ENCODE measurements around the gene TOMM70. TPM values are rescaled to one million over a fixed set of nuclear protein-coding genes. Genes with fewer than 3 reads are reported as not detected.

Gene TOMM70
- total and polyA plus RNA-seq, 2 of the 13 experiments (the other 11 are each of a cell fraction or from before 2014, with no cell fraction given), result 27.0 to 77.2 TPM

DNA sequence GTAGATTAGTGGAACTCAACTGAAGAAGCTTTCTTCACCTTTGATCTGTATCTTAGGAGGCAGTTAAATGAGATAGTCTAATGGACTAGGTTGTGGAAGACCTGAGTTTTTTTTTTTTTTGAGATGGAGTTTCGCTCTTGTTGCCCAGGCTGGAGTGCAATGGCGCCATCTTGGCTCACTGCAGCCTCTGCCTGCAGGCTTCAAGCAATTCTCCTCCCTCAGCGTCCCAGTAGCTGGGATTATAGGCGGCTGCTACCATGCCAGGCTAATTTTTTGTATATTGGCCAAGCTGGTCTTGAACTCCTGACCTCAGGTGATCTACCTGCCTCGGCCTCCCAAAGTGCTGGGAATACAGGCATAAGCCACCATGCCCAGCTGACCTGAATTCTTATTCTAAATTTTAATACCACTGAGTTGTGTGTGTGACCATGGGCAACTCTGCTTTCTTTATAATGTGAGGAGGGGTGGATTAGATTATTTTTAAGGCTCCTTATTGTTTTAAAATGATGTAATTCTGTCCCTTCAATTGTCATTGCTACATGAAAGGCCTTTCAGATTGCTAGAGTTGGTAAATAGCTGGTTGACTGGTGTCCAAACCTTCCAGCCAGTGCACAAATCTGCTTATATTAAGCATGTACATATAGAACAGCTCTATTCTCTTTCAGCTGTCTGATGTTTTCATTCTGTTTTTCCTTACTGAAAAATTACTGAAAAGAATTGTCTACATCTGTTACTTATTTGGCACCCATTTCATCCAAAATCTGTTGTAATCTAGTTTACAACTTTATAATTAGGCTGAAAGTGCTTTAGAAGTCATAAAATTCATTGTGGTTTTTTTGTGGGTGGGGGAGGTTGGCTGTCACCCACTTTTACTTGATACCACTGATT lies 2.7 kb upstream of the TOMM70 start (continued):
- no peak for TF ChIP-seq ZNF780A (CRISPR knock-in tag; IDR thresholded peaks at IDR 0.05)
- peak; percentile 84 for TF ChIP-seq YY1 (IDR thresholded peaks at IDR 0.05; ENCODE audit: insufficient read depth, insufficient replicate concordance, low read depth, low read length)
- TF ChIP-seq, protein P1, sequence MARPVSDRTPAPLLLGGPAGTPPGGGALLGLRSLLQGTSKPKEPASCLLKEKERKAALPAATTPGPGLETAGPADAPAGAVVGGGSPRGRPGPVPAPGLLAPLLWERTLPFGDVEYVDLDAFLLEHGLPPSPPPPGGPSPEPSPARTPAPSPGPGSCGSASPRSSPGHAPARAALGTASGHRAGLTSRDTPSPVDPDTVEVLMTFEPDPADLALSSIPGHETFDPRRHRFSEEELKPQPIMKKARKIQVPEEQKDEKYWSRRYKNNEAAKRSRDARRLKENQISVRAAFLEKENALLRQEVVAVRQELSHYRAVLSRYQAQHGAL (CRISPR knock-in tag; IDR thresholded peaks at IDR 0.05; ENCODE audit: not compliant biosample characterization), result no peak
- TF ChIP-seq, protein P2, sequence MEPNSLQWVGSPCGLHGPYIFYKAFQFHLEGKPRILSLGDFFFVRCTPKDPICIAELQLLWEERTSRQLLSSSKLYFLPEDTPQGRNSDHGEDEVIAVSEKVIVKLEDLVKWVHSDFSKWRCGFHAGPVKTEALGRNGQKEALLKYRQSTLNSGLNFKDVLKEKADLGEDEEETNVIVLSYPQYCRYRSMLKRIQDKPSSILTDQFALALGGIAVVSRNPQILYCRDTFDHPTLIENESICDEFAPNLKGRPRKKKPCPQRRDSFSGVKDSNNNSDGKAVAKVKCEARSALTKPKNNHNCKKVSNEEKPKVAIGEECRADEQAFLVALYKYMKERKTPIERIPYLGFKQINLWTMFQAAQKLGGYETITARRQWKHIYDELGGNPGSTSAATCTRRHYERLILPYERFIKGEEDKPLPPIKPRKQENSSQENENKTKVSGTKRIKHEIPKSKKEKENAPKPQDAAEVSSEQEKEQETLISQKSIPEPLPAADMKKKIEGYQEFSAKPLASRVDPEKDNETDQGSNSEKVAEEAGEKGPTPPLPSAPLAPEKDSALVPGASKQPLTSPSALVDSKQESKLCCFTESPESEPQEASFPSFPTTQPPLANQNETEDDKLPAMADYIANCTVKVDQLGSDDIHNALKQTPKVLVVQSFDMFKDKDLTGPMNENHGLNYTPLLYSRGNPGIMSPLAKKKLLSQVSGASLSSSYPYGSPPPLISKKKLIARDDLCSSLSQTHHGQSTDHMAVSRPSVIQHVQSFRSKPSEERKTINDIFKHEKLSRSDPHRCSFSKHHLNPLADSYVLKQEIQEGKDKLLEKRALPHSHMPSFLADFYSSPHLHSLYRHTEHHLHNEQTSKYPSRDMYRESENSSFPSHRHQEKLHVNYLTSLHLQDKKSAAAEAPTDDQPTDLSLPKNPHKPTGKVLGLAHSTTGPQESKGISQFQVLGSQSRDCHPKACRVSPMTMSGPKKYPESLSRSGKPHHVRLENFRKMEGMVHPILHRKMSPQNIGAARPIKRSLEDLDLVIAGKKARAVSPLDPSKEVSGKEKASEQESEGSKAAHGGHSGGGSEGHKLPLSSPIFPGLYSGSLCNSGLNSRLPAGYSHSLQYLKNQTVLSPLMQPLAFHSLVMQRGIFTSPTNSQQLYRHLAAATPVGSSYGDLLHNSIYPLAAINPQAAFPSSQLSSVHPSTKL (CRISPR knock-in tag; IDR thresholded peaks at IDR 0.05), result peak; percentile 27; the same call in 1 of the 2 replicates
- TF ChIP-seq, protein P3, sequence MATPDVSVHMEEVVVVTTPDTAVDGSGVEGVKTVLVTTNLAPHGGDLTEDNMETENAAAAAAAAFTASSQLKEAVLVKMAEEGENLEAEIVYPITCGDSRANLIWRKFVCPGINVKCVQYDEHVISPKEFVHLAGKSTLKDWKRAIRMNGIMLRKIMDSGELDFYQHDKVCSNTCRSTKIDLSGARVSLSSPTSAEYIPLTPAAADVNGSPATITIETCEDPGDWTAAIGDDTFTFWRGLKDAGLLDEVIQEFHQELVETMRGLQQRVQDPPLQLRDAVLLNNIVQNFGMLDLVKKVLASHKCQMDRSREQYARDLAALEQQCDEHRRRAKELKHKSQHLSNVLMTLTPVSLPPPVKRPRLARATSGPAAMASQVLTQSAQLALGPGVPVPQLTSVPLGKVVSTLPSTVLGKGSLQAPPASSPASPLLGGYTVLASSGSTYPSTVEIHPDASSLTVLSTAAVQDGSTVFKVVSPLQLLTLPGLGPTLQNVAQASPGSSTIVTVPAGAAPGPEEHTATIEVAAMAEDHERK (CRISPR knock-in tag; IDR thresholded peaks at IDR 0.05; ENCODE audit: low read depth), result no peak
- TF ChIP-seq, protein P4, sequence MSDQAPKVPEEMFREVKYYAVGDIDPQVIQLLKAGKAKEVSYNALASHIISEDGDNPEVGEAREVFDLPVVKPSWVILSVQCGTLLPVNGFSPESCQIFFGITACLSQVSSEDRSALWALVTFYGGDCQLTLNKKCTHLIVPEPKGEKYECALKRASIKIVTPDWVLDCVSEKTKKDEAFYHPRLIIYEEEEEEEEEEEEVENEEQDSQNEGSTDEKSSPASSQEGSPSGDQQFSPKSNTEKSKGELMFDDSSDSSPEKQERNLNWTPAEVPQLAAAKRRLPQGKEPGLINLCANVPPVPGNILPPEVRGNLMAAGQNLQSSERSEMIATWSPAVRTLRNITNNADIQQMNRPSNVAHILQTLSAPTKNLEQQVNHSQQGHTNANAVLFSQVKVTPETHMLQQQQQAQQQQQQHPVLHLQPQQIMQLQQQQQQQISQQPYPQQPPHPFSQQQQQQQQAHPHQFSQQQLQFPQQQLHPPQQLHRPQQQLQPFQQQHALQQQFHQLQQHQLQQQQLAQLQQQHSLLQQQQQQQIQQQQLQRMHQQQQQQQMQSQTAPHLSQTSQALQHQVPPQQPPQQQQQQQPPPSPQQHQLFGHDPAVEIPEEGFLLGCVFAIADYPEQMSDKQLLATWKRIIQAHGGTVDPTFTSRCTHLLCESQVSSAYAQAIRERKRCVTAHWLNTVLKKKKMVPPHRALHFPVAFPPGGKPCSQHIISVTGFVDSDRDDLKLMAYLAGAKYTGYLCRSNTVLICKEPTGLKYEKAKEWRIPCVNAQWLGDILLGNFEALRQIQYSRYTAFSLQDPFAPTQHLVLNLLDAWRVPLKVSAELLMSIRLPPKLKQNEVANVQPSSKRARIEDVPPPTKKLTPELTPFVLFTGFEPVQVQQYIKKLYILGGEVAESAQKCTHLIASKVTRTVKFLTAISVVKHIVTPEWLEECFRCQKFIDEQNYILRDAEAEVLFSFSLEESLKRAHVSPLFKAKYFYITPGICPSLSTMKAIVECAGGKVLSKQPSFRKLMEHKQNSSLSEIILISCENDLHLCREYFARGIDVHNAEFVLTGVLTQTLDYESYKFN (CRISPR knock-in tag; conservative IDR thresholded peaks at IDR 0.05), result 0 out of 2 replicates have a peak, but pooled peaks have one; percentile 13
- TF ChIP-seq, protein P5, sequence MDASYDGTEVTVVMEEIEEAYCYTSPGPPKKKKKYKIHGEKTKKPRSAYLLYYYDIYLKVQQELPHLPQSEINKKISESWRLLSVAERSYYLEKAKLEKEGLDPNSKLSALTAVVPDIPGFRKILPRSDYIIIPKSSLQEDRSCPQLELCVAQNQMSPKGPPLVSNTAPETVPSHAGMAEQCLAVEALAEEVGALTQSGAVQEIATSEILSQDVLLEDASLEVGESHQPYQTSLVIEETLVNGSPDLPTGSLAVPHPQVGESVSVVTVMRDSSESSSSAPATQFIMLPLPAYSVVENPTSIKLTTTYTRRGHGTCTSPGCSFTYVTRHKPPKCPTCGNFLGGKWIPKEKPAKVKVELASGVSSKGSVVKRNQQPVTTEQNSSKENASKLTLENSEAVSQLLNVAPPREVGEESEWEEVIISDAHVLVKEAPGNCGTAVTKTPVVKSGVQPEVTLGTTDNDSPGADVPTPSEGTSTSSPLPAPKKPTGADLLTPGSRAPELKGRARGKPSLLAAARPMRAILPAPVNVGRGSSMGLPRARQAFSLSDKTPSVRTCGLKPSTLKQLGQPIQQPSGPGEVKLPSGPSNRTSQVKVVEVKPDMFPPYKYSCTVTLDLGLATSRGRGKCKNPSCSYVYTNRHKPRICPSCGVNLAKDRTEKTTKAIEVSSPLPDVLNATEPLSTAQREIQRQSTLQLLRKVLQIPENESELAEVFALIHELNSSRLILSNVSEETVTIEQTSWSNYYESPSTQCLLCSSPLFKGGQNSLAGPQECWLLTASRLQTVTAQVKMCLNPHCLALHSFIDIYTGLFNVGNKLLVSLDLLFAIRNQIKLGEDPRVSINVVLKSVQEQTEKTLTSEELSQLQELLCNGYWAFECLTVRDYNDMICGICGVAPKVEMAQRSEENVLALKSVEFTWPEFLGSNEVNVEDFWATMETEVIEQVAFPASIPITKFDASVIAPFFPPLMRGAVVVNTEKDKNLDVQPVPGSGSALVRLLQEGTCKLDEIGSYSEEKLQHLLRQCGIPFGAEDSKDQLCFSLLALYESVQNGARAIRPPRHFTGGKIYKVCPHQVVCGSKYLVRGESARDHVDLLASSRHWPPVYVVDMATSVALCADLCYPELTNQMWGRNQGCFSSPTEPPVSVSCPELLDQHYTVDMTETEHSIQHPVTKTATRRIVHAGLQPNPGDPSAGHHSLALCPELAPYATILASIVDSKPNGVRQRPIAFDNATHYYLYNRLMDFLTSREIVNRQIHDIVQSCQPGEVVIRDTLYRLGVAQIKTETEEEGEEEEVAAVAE (CRISPR knock-in tag; IDR thresholded peaks at IDR 0.05; ENCODE audit: borderline replicate concordance), result no peak
- peak; percentile 45; the same call in 1 of the 2 replicates for TF ChIP-seq KAT7 (CRISPR knock-in tag; IDR thresholded peaks at IDR 0.05; ENCODE audit: borderline replicate concordance)
- peak; percentile 73 for TF ChIP-seq ZNF644 (CRISPR knock-in tag; IDR thresholded peaks at IDR 0.05; ENCODE audit: low read depth)
- peak; percentile 27; the same call in 1 of the 2 replicates for TF ChIP-seq SALL1 (CRISPR knock-in tag; IDR thresholded peaks at IDR 0.05)
